Lower leg skin (tissue), 3 donors: ENCODE results near the gene BAZ1A.

Experiments
- POLR2A ChIP-seq, 2 donors: fragments of 450-650 bp; IDR thresholded peaks; one replicate each; pipeline ENCODE4 v1.6.1; 2016 to 2017; ENCODE audit warnings: antibody characterized with exemption in 2 of 2, mild to moderate bottlenecking in 1 of 2, moderate library complexity in 1 of 2
- TF ChIP-seq, protein P1 (sequence below), 3 donors: fragments of 450-650 bp; IDR thresholded peaks; one replicate each; pipeline ENCODE4 v1.5.1; 2016; ENCODE audit warnings: antibody characterized with exemption in 3 of 3, mild to moderate bottlenecking in 3 of 3, moderate library complexity in 2 of 3

- no peak for TF ChIP-seq POLR2A (IDR thresholded peaks at IDR 0.05)
- TF ChIP-seq, protein P1, sequence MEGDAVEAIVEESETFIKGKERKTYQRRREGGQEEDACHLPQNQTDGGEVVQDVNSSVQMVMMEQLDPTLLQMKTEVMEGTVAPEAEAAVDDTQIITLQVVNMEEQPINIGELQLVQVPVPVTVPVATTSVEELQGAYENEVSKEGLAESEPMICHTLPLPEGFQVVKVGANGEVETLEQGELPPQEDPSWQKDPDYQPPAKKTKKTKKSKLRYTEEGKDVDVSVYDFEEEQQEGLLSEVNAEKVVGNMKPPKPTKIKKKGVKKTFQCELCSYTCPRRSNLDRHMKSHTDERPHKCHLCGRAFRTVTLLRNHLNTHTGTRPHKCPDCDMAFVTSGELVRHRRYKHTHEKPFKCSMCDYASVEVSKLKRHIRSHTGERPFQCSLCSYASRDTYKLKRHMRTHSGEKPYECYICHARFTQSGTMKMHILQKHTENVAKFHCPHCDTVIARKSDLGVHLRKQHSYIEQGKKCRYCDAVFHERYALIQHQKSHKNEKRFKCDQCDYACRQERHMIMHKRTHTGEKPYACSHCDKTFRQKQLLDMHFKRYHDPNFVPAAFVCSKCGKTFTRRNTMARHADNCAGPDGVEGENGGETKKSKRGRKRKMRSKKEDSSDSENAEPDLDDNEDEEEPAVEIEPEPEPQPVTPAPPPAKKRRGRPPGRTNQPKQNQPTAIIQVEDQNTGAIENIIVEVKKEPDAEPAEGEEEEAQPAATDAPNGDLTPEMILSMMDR (IDR thresholded peaks at IDR 0.05), result no peak
Measured at GRCh38 chr14:34824826-34825225, 50.3 kb downstream of the BAZ1A start.
